Left cardiac atrium (tissue), 4 donors: Measurements from ENCODE around the gene PTPN22. TPM values are rescaled to one million over a fixed set of nuclear protein-coding genes. Genes with fewer than 3 reads are reported as not detected.

Experiments
- ATAC-seq, 2 donors: fragments of 200-7000 bp; cut with Tn5 transposase; one replicate each; pipeline ENCODE4 v1.9.1; 2020; ENCODE audit warnings: mild to moderate bottlenecking in 2 of 2, moderate library complexity in 2 of 2
- DNase-seq: peaks from one replicate; pipeline ENCODE4 v3.0.0-alpha.2; 2020
- intact Hi-C, 2 donors: fragments of 100-400 bp; cut with DNase I; formaldehyde crosslinking; loops; one replicate each; pipeline versions ENCODE4 v1.14.1 to v1.15.1; 2022 to 2023
- total RNA-seq, 2 donors: library from RNA; stranded (reverse); fragmentation: NEBNext Ultra II Directional; extraction: Animal tissue kit (Norgen Biotek cat#: 25700); gene quantifications; one replicate each; pipeline ENCODE4 v1.2.1, GENCODE V29; 2021
- donor health status: DM: no; HTN: yes; CAD: no.
- donor health status: DM: no; HTN: yes; CAD: no; lungs with severe emphysema.
- donor health status: DM: yes; HTN: yes; CAD: no.
- donor health status: Dilated cardiomyopathy.

The PTPN22 gene
- total RNA-seq, 2 donors from 2014 or later: 1.0 to 1.6 TPM

- ATAC-seq (peak in 1 of 2 donors; percentile 65), DNase-seq (peak; percentile 62)
- intact Hi-C loops: no loop called here
Measured at GRCh38 chr1:113811156-113811887, 60.2 kb downstream of the PTPN22 start.

- intact Hi-C loops: no loop called here
- ATAC-seq (no peak), DNase-seq (no peak)
Measured at GRCh38 chr1:113809670-113810602, 61.6 kb downstream of the PTPN22 start.

- no peak for ATAC-seq
- intact Hi-C loops: no loop called here
- DNase-seq: no peak
Measured at GRCh38 chr1:113808450-113809195, 62.9 kb downstream of the PTPN22 start.

- DNase-seq (no peak), ATAC-seq (no peak)
- intact Hi-C loops: no loop called here
Measured at GRCh38 chr1:113805639-113806038, 65.9 kb downstream of the PTPN22 start.

- ATAC-seq: no peak
- intact Hi-C loops: no loop called here
- DNase-seq: no peak
Measured at GRCh38 chr1:113805256-113805531, 66.3 kb downstream of the PTPN22 start.

GRCh38 chr1:113804421-113805255 is 66.9 kb downstream of the PTPN22 start:
- peak; percentile 94 to 97 for ATAC-seq
- no peak for DNase-seq
- intact Hi-C loops: no loop called here

GRCh38 chr1:113802367-113803007 is 69.0 kb downstream of the PTPN22 start:
- intact Hi-C loops: no loop called here
- DNase-seq (no peak), ATAC-seq (no peak)

GRCh38 chr1:113800487-113800886 is 71.0 kb downstream of the PTPN22 start:
- ATAC-seq (no peak), DNase-seq (no peak)
- intact Hi-C loops: no loop called here

- DNase-seq (no peak), ATAC-seq (no peak)
- intact Hi-C loops: no loop called here
Measured at GRCh38 chr1:113797472-113797871, 74.0 kb downstream of the PTPN22 start.

- intact Hi-C loops: no loop called here
- ATAC-seq (peak; percentile 42 to 67), DNase-seq (no peak)
Measured at GRCh38 chr1:113793878-113794834, 77.4 kb downstream of the PTPN22 start.

- DNase-seq (no peak), ATAC-seq (peak in 1 of 2 donors; percentile 53)
- intact Hi-C loops: no loop called here
Measured at GRCh38 chr1:113792986-113793385, 78.5 kb downstream of the PTPN22 start.

GRCh38 chr1:113792471-113792870 is 79.0 kb downstream of the PTPN22 start:
- ATAC-seq: no peak
- no peak for DNase-seq
- intact Hi-C loops: no loop called here

GRCh38 chr1:113788802-113789201 is 82.7 kb downstream of the PTPN22 start:
- intact Hi-C loops: no loop called here
- no peak for ATAC-seq

GRCh38 chr1:113787663-113788062 is 83.8 kb downstream of the PTPN22 start:
- intact Hi-C loops: no loop called here
- DNase-seq: no peak
- no peak for ATAC-seq

More at GRCh38 chr1:113788802-113789201, 82.7 kb downstream of the PTPN22 start:
- no peak for DNase-seq

- intact Hi-C loops: no loop called here
Measured at GRCh38 chr1:113786069-113786468, 85.4 kb downstream of the PTPN22 start.

GRCh38 chr1:113784104-113784779 is 87.3 kb downstream of the PTPN22 start:
- intact Hi-C loops: no loop called here
- ATAC-seq: no peak
- no peak for DNase-seq

More at GRCh38 chr1:113786069-113786468, 85.4 kb downstream of the PTPN22 start:
- ATAC-seq (no peak), DNase-seq (no peak)
